ENCODE measurements around the gene LRRC8C. TPM values are rescaled to one million over a fixed set of nuclear protein-coding genes. Genes with fewer than 3 reads are reported as not detected.

The LRRC8C gene
- total and polyA plus RNA-seq, 11 donors: 3.2 to 16.3 (median 9.2) TPM

GRCh38 chr1:89633800-89634625 lies 1.1 kb downstream of the LRRC8C start:
- peak overlapping the region; percentile 80 to 98 (median 96) for H3K4me3 ChIP-seq
- H3K36me3 ChIP-seq: peaks cover 0 to under 1% (median 0%) of the 10 kb centered on the region in 9 donors
- no peaks in the 10 kb centered on the region for H3K27me3 ChIP-seq
- H3K27ac ChIP-seq: peak overlapping the region; percentile 90 to 99 (median 95)
- intact Hi-C loops (cut with DNase I): loop anchor here (1.0 to 10.0 kb wide), 6 partner anchors 58 to 361 kb away; partner anchors contain the start of gene ZNF326 (in 3 of the 10)
- TF ChIP-seq, protein P1, sequence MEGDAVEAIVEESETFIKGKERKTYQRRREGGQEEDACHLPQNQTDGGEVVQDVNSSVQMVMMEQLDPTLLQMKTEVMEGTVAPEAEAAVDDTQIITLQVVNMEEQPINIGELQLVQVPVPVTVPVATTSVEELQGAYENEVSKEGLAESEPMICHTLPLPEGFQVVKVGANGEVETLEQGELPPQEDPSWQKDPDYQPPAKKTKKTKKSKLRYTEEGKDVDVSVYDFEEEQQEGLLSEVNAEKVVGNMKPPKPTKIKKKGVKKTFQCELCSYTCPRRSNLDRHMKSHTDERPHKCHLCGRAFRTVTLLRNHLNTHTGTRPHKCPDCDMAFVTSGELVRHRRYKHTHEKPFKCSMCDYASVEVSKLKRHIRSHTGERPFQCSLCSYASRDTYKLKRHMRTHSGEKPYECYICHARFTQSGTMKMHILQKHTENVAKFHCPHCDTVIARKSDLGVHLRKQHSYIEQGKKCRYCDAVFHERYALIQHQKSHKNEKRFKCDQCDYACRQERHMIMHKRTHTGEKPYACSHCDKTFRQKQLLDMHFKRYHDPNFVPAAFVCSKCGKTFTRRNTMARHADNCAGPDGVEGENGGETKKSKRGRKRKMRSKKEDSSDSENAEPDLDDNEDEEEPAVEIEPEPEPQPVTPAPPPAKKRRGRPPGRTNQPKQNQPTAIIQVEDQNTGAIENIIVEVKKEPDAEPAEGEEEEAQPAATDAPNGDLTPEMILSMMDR (IDR thresholded peaks at IDR 0.05): no peak
- no peak for TF ChIP-seq POLR2A (IDR thresholded peaks at IDR 0.05)
- peaks cover 2 to 85% (median 35%) of the 10 kb centered on the region in 12 donors for H3K4me1 ChIP-seq
- DNase-seq: peak in 3 of 5 donors; percentile 24 to 25 (median 24)
- peak in 1 of 4 donors; percentile 6 for ATAC-seq
- WGBS, 4 donors: 8 to 13% (median 10%) methylated on average over 32 of the region's 32 CpGs
- H3K9me3 ChIP-seq: no peaks in the 10 kb centered on the region

DNA sequence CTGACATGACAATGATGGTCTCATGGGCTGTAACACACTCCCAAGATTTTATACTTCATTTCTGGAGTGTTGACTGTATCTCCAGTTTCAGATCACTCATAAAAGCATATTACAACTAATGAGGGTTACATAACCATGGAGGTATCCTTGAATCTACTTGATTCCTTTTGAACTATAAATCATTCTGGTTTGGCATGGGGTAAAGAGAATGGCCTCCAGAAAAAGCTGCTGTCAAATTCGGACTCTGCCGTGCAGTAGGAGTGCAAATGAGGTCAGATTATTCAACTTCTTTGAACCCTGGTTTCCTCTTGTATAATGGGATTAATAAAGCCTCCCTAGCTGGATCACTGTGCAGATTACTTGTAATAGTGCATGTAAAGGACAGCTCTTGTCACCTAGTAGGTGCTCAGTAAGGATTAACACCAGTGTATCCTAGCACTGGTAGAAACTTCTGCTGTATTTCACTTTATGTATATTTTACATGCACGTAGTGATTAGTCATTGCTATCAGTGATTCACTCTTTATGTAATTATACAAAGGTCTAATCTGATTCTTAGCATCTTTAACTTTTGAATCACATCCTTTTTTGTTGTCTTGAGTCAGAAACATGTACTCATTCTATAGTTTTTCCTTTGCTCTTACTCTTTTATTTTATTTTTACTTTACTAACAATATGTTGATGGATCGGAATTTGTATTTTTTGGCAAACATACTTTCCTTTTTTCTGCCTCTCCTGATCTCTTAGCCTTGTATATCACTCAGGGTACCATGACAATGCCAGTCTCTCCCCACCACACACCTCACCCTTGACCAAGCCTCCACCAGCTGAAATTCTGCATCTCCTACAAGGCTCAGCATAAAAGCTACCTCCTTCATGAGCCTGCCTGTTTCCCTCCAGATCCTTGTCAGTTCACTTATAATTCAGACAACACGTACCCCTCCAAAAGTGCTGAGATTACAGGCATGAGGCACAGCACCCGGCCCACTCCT lies 3.2 kb downstream of the LRRC8C start:
- WGBS, 4 donors: 47 to 63% (median 51%) methylated on average over 6 of the region's 6 CpGs
- H3K27ac ChIP-seq: peak overlapping the region in 3 of 12 donors; percentile 29 to 51 (median 33)
- H3K4me3 ChIP-seq: peak overlapping the region in 7 of 12 donors; percentile 21 to 97 (median 92)
- no peaks in the 10 kb centered on the region for H3K9me3 ChIP-seq
- H3K36me3 ChIP-seq: no peaks in the 10 kb centered on the region
- intact Hi-C loops (cut with DNase I): loop anchor here in 8 of 10 donors (2.0 to 10.0 kb wide), 4 partner anchors 59 to 359 kb away; partner anchors contain the start of gene ZNF326 (in 3 of the 8)
- TF ChIP-seq, protein P1 (IDR thresholded peaks at IDR 0.05): no peak
- no peak for TF ChIP-seq POLR2A (IDR thresholded peaks at IDR 0.05)
- H3K27me3 ChIP-seq: no peaks in the 10 kb centered on the region
- peaks cover 2 to 87% (median 38%) of the 10 kb centered on the region in 12 donors for H3K4me1 ChIP-seq
- DNase-seq: no peak
- no peak for ATAC-seq

GRCh38 chr1:89637496-89637895 lies 4.6 kb downstream of the LRRC8C start:
- Histone ChIP-seq H3K4me3 (peak overlapping the region in 1 of 12 donors; percentile 1), H3K4me1 (peaks cover 0 to 81% (median 31%) of the 10 kb centered on the region in 12 donors), H3K36me3 (no peaks in the 10 kb centered on the region), H3K27ac (peak overlapping the region in 2 of 12 donors; percentile 7 to 11), H3K9me3 (no peaks in the 10 kb centered on the region), H3K27me3 (no peaks in the 10 kb centered on the region)
- no peak for DNase-seq
- TF ChIP-seq POLR2A (IDR thresholded peaks at IDR 0.05): no peak
- TF ChIP-seq, protein P1 (IDR thresholded peaks at IDR 0.05): no peak
- no peak for ATAC-seq
- intact Hi-C loops (cut with DNase I): loop anchor here in 8 of 10 donors (5.0 to 10.0 kb wide), 3 partner anchors 57 to 357 kb away; partner anchors contain the start of gene ZNF326 (in 3 of the 8)

Measured in heart left ventricle (tissue), 16 donors.